WI38 (cell line): ENCODE results near the gene BIN1.

Experiments
- H3K4me3 ChIP-seq: 2 replicates; pipeline ENCODE4 v1.5.1; 2011; ENCODE audit warnings: low read depth, mild to moderate bottlenecking, control low read depth, low read length
- TF ChIP-seq, protein P1 (sequence below): IDR thresholded peaks from 2 replicates; pipeline ENCODE4 v1.5.1; 2012; ENCODE audit warnings: low read depth, mild to moderate bottlenecking, control low read depth, low read length

The BIN1 gene

DNA sequence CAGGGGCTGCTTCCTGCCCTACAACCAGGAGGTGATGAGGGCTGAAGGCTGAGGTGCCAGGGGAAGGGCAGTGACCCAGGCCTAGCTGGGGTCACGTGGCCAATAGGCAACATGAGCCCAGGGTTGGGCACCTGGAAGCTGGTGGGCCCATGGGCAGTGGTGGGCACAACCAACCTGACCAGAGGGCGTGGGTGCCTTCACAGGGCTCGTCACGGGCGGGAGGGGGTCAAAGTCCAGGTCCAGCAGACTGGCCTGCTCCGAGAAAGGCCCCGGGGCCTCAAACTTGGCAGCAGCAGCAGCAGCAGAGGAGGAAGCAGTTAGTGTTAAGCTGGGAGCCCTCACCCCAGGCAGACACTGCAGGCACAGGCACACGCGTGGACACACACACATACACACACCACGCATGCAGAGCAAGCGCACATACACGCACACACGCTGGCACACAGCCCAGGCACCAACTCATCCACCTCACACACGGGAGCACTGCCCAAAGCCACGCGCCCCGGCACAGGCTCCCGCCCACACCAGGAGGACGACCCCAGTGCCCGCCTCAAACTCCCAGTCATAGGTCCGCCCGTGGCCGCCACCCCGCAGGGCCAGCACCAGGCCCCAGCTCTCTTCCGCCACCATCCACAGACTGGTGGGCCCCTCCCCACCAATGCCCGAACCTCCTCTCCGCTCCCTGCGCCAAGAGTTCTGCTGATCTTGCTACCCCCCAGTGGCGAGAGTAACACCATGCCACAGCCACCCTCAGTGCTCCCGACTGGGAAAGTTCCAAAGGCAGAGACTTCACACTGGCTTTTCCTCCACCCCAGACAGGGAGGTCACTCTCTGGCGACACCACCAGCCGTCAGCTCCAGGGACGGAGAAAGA is 53.0 kb downstream of the BIN1 start:
- H3K4me3 ChIP-seq = no peak overlapping the region
- TF ChIP-seq, protein P1, sequence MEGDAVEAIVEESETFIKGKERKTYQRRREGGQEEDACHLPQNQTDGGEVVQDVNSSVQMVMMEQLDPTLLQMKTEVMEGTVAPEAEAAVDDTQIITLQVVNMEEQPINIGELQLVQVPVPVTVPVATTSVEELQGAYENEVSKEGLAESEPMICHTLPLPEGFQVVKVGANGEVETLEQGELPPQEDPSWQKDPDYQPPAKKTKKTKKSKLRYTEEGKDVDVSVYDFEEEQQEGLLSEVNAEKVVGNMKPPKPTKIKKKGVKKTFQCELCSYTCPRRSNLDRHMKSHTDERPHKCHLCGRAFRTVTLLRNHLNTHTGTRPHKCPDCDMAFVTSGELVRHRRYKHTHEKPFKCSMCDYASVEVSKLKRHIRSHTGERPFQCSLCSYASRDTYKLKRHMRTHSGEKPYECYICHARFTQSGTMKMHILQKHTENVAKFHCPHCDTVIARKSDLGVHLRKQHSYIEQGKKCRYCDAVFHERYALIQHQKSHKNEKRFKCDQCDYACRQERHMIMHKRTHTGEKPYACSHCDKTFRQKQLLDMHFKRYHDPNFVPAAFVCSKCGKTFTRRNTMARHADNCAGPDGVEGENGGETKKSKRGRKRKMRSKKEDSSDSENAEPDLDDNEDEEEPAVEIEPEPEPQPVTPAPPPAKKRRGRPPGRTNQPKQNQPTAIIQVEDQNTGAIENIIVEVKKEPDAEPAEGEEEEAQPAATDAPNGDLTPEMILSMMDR = no peak

DNA sequence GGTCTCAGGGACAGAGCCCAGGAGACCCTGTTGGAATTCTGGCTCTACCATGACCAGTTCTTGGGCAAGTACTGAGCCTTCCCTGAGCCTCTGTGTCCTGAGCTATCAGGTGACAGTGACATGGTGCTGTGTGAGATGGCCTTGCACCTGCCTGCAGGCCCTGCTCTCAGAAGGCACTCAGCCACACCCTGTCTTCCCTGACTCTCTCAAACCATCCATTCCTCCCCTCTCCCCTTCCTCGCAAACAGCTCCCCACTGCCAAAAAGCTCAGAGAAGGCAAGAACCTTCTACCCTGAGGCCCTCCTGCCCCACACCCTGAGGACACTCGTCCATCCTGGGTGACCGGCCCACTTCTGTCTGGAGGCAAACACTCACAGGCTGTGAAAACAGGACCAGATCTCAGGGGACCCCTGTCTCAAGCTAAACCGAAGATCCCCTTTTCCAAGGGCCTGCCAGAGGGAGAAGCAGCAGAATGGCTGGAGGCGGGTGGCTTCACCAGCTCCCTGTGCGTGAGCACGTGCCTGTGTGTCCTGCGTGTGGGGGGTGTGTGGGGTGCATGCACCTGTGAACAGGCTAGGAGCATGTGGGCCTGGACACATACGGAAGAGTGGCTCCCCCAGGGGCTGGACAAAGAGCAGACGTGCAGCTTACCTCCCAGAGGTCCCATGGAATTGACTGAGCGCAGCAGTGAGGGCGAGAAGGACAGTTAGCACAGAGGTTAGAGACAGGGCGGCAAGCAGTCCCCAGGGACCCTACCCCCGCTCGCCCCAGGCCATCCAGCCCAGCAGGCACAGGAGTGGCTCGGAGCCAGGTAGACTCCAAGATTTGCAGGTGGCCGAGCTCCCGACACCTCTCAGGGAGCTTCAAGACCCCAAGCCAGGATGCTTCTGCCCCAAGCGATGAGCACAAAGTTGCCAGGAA is 53.9 kb downstream of the BIN1 start:
- TF ChIP-seq, protein P1 = no peak
- H3K4me3 ChIP-seq = no peak overlapping the region

DNA sequence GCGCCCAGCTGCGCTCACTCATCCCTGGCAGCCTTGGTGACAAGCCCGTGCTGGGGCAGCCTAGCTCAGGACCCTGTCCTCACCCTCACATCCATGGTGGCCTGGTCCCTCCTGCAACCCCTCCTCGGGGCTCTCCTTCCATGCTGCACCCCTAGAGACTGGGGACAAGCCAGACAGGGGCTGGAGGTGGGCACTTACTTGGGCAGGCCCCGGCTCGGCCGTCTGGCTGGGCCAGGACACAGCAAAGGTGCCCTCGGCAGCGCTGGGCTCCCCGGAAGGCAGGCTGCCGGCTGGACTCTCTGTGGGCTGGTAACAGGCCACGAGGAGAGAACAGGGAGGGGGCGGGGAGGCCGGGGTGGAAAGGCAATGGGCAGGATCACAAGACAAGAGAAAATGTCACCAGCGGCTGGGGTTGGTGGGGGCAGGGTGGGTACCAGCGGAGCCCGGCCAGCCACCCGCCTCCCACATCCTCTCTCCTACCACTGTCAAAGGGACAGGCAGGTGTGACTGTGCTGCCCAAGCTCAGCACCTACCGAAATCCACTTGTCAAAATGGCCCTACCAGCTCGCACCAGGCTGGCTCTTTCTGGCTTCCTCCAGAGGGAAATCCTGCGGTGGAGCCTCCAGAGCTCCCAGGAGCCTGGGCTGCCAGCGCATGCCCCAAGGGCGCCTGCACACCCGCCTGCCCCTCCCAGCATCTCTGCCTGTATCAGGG is 54.7 kb downstream of the BIN1 start:
- TF ChIP-seq, protein P1 = no peak
- H3K4me3 ChIP-seq = no peak overlapping the region

DNA sequence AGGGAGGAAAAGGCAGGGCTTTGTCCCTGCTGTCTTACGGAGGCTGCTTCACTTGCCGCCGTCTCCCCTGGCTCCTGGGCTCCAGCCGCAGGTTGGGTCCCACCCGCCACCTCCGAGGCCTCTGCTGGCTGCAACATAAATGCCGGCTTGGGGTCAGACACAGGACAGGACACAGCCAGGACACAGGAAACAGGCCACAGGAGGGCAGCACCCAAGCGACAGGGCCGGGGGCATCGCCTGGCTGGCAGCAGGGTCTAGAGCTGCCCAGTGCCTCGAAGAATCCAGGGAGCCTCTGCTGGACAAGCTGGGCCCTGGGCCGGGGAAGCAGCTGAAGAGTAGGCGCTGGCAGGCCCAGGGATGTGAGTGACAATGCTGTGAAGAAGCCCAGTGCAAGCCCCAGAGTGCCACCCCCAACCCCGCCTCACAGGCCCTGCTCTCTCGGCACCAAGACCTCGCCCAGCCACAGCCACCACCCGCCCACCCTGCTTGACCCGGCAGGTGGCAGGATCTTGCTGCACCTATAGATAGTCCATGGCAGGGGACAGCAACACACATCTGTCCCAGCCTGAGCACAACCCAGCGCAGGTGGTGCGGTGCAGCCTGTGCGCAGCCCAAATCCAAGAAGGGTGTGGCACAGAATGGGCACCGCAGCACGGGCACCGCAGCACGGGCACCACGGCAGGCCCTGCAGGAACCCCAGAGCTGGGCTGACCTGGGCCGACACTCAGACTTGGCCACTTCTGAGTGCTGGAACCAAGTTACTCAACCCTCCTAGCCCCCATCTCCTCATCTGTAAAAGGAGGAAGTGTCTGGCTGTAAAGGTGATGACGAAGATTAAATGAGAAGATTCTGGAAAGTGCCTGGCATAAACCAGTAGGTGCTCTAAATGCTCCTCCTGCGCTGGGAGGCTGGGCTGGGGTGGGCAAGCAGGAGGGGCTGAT is 55.6 kb downstream of the BIN1 start:
- TF ChIP-seq, protein P1 = no peak
- no peak overlapping the region for H3K4me3 ChIP-seq

DNA sequence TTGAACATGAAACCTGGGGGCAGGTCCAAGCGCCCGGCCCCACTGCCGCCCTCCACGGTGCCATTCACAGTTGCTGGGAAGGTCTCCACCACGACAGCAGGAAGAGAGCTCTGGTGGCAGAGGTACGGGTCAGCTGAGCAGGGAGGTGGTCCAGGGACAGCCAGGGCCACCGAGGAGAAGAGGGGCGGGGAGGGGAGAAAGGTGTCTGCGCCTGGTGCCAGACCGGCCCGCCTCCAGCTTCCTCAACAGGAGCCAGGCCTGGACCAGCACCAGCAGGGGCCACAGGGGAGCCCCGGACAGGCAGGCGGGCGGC is 56.2 kb downstream of the BIN1 start:
- TF ChIP-seq, protein P1 = no peak
- no peak overlapping the region for H3K4me3 ChIP-seq

DNA sequence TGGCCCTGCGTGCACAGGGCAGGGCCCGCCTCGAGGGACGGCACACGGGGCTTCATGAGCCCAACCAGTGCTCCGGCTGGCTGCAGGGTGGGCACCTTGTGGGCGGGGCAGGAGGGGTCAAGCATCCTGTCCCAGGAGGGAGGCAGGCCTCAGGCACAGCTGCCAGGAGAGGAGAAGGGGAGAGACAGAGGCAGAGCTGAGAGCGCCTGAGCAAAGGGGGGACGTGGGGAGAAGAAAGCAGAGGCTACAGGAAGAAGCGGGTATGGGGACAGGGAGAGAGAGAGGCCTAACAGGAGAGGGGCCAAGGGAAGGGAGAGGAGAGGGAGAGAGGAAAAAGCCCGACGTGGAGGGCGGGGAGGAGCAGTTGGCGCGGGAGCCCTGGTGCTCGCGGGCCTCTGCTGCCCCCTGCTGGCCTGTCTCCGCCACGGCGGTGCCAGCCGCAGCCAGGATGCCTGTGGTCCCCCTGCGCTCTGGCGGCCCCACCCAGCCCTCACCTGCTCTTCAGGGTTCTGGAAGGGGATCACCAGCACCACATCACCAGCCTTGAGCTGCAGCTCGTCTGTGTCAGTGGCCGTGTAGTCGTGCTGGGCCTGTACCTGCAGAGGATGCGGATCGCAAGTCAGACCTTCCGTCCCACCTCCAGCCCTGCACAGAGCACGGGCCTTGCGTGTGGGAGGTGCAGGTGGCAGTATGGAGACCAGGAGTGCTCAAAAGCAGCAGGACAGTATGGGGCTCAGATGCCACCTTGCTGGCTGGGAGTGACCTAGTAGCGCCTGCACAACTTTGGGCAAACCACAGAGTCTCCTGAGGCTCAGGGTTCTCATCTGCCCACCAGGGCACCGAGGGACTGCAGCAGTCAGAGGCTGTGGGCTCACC is 56.8 kb downstream of the BIN1 start:
- TF ChIP-seq, protein P1 = peak; percentile 86

More for the DNA sequence above, 56.8 kb downstream of the BIN1 start:
- H3K4me3 ChIP-seq = no peak overlapping the region
